ENCODE measurements around the gene TCEANC2. TPM values are rescaled to one million over a fixed set of nuclear protein-coding genes. Genes with fewer than 3 reads are reported as not detected.

The TCEANC2 gene
- total RNA-seq, 1 donor from 2014 or later = 3.6 TPM

GRCh38 chr1:54126271-54126815 is 72.9 kb downstream of the TCEANC2 start:
- DNase-seq (ENCODE audit: low read depth) = no peak
- TF ChIP-seq CTCF (IDR thresholded peaks at IDR 0.05; ENCODE audit: insufficient read depth, low read length, poor library complexity, severe bottlenecking) = no peak
- Histone ChIP-seq H3K4me3 (ENCODE audit: low read depth, low read length) (no peak overlapping the region), H3K36me3 (ENCODE audit: control insufficient read depth, insufficient read depth, low read length) (no peaks in the 10 kb centered on the region), H3K27me3 (ENCODE audit: control insufficient read depth, insufficient read depth, low read length) (peaks cover 8% of the 10 kb centered on the region)

GRCh38 chr1:54127594-54128300 is 74.3 kb downstream of the TCEANC2 start:
- Histone ChIP-seq H3K36me3 (ENCODE audit: control insufficient read depth, insufficient read depth, low read length) (no peaks in the 10 kb centered on the region), H3K4me3 (ENCODE audit: low read depth, low read length) (no peak overlapping the region), H3K27me3 (ENCODE audit: control insufficient read depth, insufficient read depth, low read length) (peaks cover 3% of the 10 kb centered on the region)
- DNase-seq (ENCODE audit: low read depth) = no peak
- no peak for TF ChIP-seq CTCF (IDR thresholded peaks at IDR 0.05; ENCODE audit: insufficient read depth, low read length, poor library complexity, severe bottlenecking)

GRCh38 chr1:54129858-54130257 is 76.5 kb downstream of the TCEANC2 start:
- TF ChIP-seq CTCF (IDR thresholded peaks at IDR 0.05; ENCODE audit: insufficient read depth, low read length, poor library complexity, severe bottlenecking) = no peak
- no peak for DNase-seq (ENCODE audit: low read depth)
- Histone ChIP-seq H3K4me3 (ENCODE audit: low read depth, low read length) (no peak overlapping the region), H3K27me3 (ENCODE audit: control insufficient read depth, insufficient read depth, low read length) (peaks cover 3% of the 10 kb centered on the region), H3K36me3 (ENCODE audit: control insufficient read depth, insufficient read depth, low read length) (no peaks in the 10 kb centered on the region)

GRCh38 chr1:54131419-54131818 is 78.0 kb downstream of the TCEANC2 start:
- H3K27me3 ChIP-seq (ENCODE audit: control insufficient read depth, insufficient read depth, low read length) = peaks cover 3% of the 10 kb centered on the region
- no peak for TF ChIP-seq CTCF (IDR thresholded peaks at IDR 0.05; ENCODE audit: insufficient read depth, low read length, poor library complexity, severe bottlenecking)
- H3K4me3 ChIP-seq (ENCODE audit: low read depth, low read length) = no peak overlapping the region
- DNase-seq (ENCODE audit: low read depth) = no peak
- no peaks in the 10 kb centered on the region for H3K36me3 ChIP-seq (ENCODE audit: control insufficient read depth, insufficient read depth, low read length)

- Histone ChIP-seq H3K4me3 (ENCODE audit: low read depth, low read length) (no peak overlapping the region), H3K36me3 (ENCODE audit: control insufficient read depth, insufficient read depth, low read length) (no peaks in the 10 kb centered on the region), H3K27me3 (ENCODE audit: control insufficient read depth, insufficient read depth, low read length) (peaks cover 3% of the 10 kb centered on the region)
- DNase-seq (ENCODE audit: low read depth) = no peak
- TF ChIP-seq CTCF (IDR thresholded peaks at IDR 0.05; ENCODE audit: insufficient read depth, low read length, poor library complexity, severe bottlenecking) = no peak
Measured at GRCh38 chr1:54132495-54132894, 79.1 kb downstream of the TCEANC2 start.

- Histone ChIP-seq H3K4me3 (ENCODE audit: low read depth, low read length) (no peak overlapping the region), H3K36me3 (ENCODE audit: control insufficient read depth, insufficient read depth, low read length) (no peaks in the 10 kb centered on the region), H3K27me3 (ENCODE audit: control insufficient read depth, insufficient read depth, low read length) (no peaks in the 10 kb centered on the region)
- TF ChIP-seq CTCF (IDR thresholded peaks at IDR 0.05; ENCODE audit: insufficient read depth, low read length, poor library complexity, severe bottlenecking) = no peak
- no peak for DNase-seq (ENCODE audit: low read depth)
Measured at GRCh38 chr1:54134295-54134694, 80.9 kb downstream of the TCEANC2 start.
